ENCODE results near the gene MUC2.

Gene MUC2

DNA sequence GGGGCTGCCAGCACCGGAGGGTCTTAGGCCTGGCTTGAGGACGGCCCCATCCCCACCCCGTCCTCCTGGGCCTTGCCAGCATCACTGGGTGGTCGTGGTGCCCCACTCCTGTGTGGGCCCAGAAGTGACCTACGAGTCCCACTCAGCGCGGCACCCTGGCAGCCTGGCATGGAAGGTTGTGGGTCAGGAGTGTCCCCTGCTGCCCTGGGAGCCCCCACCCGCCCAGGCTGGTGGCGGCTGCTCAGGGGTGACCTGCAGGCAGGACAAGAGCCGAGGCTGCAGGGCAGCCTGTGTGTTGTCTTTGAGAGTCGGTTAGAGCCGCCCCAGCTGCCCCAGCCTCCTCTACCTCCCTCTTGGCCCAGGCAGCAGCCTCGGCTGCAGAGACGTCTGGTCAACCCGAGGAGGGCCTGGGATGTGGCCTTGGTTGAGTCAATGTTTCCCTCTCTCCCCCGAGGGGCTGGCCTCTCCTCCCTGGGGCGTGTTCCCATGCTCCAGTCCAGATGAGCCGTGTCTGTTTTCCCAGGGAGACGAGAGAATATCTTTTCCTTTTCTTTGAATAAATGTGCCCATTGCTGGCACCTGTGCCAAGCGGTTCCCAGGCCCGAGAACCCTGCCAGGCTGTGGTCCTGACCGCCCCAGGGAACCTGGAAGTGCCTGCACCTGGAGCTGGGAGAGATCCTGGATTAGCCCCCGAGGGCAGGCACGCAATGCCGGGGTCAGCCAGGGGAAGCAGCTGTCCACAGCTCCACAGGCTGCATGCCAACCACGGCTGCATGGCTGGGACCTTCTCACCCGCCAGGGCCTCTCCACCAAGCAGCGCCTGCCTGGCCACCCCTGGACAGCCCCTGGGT is 47.4 kb downstream of the MUC2 start:
- DNase-seq (ENCODE audit: low spot score): no peak

DNA sequence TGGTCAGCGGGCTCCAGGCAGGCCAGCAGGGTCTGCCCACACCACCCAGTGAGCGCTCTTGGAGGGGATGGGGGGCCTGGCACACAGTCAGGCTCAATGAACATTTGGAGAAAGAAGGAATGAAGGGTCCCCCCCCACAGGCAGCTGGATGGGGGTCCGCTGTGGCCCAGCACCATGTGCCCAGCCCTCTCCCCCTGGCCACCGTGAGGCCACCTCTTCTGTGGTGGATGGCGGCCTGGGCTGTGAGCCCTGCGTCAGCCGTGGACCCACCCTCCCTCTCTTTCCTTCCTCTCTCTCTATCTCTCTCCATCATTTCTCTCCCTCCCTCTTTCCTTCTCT is 48.0 kb downstream of the MUC2 start:
- no peak for DNase-seq (ENCODE audit: low spot score)

DNA sequence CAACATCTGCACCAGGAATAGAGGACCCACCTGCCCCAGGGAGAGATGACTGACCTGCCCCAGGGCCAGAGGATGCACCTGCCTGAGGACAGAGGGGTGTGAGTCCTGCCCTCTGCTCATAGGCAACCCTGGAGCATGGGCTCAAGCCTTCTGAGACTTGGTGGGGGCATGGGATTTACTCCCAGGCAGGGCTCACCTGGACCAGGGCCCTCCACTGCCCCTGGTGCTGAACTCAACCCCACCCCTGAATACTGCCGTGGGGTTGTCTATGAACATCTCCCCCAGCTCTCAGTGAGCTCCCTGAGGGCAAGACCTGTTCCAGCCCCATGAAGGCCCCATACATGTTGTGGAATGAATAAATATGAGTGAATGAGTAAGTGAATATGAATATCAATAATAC is 49.3 kb downstream of the MUC2 start:
- no peak for DNase-seq (ENCODE audit: low spot score)

Data from HuH-7.5 (cell line).